Mammary epithelial cell (primary cell): ENCODE measurements around the gene PIWIL4.

ENCODE experiments used
- CTCF ChIP-seq, 2 donors: IDR thresholded peaks in 1 of 2; conservative IDR thresholded peaks in 1 of 2; 2 replicates each; pipeline ENCODE4 v1.5.1; 2011 to 2012; ENCODE audit warnings: inconsistent platforms in 2 of 2, low read length in 2 of 2, mild to moderate bottlenecking in 2 of 2, control low read depth in 1 of 2, low read depth in 1 of 2; ENCODE audit not compliant: insufficient read depth in 1 of 2; ENCODE audit errors: extremely low read depth in 1 of 2
- EZH2 ChIP-seq: IDR thresholded peaks from 2 replicates; pipeline ENCODE4 v1.6.1; 2012; ENCODE audit warnings: low read length, inconsistent platforms, borderline replicate concordance

GRCh38 chr11:94662065-94662779 lies 95.1 kb downstream of the PIWIL4 start:
- no peak for TF ChIP-seq CTCF (conservative IDR thresholded peaks at IDR 0.05 in 1 of 2, IDR thresholded peaks at IDR 0.05 in 1 of 2; ENCODE audit: extremely low read depth in 1 of 2, insufficient read depth in 1 of 2, low read depth in 1 of 2, low read length in 2 of 2)
- no peak for TF ChIP-seq EZH2
